ENCODE results near the gene TRIM66.

The TRIM66 gene

DNA sequence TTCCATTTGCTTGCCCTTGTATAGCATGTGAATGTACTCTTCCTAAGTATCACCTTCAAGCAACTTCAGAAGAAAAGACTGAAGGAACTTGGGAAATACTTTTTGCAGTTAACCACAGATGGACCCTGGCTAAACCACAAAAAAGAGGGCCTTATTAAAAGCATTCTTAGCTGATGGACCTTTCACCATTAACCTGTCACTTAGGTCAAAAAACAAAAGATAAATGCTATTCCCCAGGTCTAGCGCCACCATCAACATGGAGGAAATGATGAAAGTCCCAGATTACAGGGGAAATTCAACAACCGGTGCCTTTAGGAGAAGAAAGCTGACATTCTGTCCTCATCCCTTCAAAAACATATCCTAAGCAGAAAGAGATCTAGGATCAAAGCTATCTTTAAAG, 117.9 kb downstream of the TRIM66 start:
- in situ Hi-C loops (cut with HindIII; ENCODE audit: low pct_ligation_motif_present, low sequenced_read_pairs), result no loop called here
- Histone ChIP-seq H3K27me3 (replicated peaks) (no peaks in the 10 kb centered on the region), H3K4me3 (ENCODE audit: low read depth, low read length) (no peak overlapping the region), H3K36me3 (replicated peaks) (no peaks in the 10 kb centered on the region), H3K27ac (no peak overlapping the region)
- DNase-seq, result no peak
- no peak for TF ChIP-seq CTCF (IDR thresholded peaks at IDR 0.05; ENCODE audit: low read depth, low read length, missing control alignments)
